ENCODE results near the gene ADAMTS19.
"Not testable (repeated sequence)": the region's sequence is repeated elsewhere in the genome, so short reads cannot be mapped to it uniquely, and the experiment has no call there.

ADAMTS19 gene, protein sequence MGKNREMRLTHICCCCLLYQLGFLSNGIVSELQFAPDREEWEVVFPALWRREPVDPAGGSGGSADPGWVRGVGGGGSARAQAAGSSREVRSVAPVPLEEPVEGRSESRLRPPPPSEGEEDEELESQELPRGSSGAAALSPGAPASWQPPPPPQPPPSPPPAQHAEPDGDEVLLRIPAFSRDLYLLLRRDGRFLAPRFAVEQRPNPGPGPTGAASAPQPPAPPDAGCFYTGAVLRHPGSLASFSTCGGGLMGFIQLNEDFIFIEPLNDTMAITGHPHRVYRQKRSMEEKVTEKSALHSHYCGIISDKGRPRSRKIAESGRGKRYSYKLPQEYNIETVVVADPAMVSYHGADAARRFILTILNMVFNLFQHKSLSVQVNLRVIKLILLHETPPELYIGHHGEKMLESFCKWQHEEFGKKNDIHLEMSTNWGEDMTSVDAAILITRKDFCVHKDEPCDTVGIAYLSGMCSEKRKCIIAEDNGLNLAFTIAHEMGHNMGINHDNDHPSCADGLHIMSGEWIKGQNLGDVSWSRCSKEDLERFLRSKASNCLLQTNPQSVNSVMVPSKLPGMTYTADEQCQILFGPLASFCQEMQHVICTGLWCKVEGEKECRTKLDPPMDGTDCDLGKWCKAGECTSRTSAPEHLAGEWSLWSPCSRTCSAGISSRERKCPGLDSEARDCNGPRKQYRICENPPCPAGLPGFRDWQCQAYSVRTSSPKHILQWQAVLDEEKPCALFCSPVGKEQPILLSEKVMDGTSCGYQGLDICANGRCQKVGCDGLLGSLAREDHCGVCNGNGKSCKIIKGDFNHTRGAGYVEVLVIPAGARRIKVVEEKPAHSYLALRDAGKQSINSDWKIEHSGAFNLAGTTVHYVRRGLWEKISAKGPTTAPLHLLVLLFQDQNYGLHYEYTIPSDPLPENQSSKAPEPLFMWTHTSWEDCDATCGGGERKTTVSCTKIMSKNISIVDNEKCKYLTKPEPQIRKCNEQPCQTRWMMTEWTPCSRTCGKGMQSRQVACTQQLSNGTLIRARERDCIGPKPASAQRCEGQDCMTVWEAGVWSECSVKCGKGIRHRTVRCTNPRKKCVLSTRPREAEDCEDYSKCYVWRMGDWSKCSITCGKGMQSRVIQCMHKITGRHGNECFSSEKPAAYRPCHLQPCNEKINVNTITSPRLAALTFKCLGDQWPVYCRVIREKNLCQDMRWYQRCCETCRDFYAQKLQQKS

DNA sequence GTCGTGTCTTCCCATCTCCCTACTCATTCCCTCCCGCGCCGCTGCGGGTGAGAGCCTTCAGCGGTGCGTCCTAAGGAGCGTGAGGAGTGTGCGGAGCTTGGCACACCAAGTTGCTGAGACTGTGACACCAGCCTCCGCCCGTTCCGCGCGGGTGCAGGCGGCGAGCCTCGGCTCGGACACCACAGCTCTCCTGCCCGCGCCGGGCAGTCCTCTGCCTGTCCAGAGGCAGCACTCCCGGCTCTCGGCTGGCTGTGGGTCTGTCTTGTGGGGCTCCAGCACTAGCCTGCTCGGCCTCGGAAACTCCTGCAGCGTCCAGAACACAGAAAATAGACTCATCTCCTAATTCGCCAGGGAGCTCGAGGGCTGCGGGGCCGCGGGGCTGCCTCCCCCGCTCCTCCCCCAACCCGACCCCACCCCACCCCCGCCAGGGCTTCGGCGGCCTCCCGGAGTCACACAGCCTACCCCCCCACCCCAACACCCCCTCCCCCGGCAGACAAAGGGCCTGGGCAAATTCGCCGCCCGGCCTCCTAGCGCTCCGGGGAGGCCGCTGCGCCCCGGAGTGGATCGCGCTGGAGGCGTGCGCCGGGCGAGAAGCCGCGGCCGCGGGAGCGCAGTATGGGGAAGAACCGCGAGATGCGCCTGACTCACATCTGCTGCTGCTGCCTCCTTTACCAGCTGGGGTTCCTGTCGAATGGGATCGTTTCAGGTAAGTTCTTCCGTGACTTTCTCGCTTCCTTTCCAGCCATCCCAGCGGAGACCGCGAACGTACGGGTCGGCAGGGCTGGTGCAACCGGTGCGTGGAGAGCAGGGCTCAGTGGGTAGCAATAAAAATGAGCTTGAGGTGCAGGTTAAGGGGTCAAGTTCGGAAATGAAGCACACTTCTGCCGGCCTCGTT lies at the start of gene ADAMTS19:
ADAMTS19 (plus strand) TSS at position 522 of the 895 bp plus-strand sequence; CDS start at position 616, 94 bp downstream.
- no peak for DNase-seq

DNA sequence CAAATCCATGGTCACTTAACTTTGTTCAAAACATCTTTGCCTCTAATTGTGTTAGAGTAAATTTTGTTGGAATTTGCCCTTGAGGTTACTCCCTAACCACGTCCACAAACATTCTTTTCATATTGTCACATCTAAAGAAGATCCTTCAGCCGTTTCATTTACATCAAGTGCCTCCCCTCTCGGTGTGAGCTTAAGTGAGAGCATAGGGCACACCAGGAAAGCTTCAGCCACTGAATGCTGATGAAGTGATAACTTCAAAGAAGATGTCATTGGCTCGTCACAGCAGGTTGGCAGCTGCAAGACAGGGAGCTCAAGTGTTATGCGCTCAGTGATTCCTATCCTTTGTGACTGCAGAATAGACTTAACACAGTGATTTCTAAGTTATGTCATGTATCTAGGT lies 49.6 kb upstream of the ADAMTS19 start:
- DNase-seq = no peak

DNA sequence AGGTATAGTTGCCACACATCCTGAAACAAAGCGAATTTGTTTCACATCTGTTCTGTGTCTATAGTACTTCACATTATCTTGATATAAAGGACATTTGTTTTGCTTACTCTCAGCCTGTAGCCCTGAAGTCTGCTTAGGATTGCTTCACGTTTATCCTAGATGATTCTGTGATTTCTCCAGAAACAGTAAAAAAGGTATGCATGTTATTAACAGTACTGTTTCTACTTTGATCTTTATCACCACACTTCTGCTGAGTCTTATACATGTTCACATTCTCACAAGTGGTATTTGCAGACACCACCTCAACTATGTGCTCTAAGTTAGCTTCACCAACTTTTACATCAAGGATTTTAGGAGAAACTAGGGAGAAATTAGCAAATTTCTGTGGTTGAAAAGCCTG lies 47.4 kb upstream of the ADAMTS19 start:
- no peak for DNase-seq

DNA sequence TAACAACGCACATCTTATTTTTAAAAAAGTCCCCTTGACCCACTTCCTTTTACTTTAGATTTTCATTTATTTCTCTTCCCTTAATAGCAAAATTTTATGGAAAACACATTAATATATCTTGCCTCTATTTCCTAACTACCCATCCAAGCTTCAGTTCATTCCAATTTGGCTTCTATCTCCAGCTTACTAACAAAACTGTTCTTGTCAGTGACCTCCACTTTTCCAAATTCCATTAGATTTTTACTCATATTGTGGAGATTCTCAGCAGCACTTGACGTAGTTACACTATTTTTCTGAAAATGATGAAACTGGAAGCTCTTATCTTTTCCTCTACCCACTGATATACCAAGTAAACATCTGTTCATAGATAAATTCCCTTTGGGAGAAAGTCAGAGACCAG lies 46.5 kb upstream of the ADAMTS19 start:
- no peak for DNase-seq

DNA sequence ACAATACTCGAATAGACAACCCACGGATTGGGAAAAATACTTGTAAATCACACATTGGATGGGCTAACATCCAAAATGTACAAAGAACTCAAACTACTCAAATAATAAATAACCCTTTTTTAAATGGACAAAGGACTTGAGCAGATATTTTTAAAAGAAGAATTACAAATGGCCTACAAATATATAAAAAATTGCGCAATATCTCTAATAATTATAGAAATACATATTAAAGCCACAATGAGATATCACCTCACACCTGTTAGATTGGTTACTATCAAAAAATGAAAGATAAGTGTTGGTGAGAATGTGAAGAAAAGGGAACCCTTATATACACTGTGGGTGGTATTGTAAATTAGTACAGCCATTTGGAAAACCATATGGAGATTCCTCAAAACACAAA lies 40.8 kb upstream of the ADAMTS19 start:
- DNase-seq = no peak

DNA sequence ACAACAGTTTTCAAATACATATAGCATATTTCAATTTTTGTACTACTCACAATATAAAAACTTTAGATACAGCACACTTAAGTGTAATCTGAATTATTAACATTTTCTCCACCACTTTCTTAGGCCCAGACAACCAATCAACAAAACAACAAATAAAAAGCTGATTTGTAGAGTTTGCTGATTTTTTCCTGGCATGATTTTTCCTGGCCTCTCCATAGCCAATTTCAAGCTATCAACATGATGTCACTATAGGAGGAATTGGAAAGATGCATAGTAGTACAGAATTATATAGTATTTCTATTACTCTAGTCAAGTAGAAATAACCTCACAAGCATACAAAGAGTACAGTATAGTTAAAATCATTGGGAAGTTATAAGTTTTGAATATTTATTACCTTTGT lies 35.1 kb upstream of the ADAMTS19 start:
- DNase-seq = no peak

DNA sequence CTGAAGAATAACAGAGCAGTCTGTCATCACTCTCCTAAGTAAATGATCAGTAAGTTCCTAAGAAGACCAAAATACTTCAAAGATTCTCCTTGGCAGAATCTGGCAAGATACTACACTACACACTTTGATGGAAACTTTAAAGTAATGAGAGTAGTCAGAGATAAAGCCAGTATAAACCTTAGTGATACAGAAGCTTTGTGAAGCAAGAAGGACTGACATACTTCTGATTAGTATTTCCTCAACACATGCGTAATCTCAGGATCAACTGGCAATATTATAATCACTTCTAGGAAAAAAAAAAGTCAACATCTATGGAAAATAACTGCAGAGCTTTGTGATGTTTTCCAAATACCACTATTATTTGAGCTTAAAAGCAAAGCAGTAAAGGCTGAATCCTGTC lies 34.0 kb upstream of the ADAMTS19 start:
- DNase-seq = no peak

DNA sequence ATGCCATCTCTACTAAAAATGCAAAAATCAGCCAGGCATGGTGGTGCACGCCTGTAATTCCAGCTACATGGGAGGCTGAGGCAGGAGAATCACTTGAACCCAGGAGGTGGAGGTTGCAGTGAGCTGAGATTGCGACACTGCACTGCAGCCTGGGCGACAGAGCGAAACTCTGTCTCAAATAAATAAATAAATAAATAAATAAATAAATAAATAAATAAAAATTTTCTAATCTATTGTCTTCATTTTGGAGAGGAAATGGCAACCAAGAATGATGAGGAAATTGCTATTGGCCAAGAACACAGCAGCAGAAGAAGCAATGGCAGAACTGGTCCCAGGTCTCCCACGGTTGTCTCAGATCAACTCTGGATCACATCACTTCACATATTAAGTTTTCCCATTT lies 31.5 kb upstream of the ADAMTS19 start:
- not testable (repeated sequence) for DNase-seq

DNA sequence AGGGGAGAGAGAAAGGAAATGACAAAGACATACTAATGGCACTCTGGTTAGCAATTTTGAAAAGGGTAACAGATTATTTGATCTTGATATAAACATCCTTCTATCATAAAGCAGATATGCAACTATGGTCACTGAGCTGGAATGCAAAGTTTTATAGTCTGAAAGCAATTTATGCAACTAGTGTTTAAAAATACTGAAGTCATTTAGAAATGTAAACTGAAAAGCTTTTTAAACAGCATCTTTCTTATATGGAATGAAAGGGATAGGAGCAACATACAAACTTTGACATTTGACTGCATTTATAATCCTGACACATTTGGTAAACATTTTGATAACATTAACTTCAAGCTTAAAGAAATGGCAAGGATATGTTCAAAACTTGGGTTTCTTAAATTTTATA lies 28.7 kb upstream of the ADAMTS19 start:
- no peak for DNase-seq

DNA sequence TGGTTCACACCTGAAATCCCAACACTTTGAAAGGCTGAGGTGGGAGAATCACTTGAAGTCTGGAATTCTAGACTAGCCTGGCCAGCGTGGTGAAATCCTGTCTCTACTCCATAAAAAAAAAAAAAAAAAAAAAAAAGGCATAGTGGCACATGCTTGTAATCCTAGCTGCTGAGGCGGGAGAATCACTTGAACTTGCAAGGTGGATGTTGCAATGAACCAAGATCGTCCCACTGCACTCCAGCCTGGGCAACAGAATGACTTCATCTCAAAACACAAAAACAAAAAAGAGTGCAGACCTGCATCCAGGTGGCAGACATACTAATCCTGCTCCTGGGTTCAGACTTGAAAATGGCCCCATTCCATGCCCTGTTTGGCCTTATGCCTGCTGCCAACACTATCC lies 21.8 kb upstream of the ADAMTS19 start:
- DNase-seq = no peak

DNA sequence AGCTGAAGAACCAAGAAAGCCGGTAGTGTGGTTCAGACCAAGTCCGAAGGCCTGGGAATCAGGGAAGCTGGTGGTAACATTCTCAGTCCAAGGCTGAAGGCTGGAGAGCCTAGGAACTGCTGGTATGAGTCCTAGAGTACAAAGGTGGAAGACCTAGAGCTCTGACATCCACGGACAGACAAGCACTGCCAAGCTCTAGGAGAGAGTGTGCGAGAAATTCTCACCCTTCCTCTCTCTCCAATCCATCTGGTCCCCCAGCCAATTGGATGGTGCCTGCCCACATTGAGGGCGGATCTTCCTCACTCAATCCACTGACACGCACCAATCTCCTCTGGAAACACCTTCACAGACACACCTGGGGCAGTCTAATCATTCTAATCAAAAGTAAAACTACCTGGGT lies 19.7 kb upstream of the ADAMTS19 start:
- DNase-seq = no peak

DNA sequence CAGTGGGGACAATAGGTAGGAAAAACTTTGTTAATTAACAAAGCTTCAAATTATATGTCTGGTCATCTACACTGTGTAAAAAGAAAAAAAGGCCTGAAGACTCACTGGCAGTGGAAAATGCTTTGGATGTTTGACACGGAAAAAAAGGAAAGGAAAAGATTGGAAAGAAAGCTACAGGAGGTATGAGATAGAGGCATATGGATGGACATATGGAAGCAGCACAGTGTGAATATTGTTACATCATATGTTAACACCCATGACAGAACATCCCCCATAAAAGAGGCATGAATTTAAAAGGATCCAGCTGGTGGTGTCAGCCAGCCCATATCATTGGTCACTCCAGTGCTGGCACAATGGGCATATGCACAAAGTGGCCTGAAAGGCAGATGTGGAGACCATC lies 19.0 kb upstream of the ADAMTS19 start:
- no peak for DNase-seq

DNA sequence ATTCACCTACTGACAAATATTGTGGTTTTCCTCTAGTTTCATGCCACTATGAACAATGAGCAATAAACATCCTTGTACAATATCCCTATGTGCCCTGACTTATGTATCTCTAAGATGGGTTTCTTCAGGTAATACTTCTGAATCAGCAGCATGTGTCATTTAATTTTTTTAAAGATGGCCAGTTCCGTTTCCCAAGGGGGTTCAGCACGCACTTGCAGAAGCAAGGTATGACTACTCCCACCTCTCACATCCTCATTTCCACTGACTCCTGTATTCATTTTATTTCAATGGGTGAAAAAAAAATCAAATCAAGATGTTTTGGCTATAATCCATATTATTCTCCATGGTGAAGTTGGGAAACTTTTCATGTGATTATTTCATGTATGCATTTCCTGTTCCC lies 14.7 kb upstream of the ADAMTS19 start:
- DNase-seq = no peak

DNA sequence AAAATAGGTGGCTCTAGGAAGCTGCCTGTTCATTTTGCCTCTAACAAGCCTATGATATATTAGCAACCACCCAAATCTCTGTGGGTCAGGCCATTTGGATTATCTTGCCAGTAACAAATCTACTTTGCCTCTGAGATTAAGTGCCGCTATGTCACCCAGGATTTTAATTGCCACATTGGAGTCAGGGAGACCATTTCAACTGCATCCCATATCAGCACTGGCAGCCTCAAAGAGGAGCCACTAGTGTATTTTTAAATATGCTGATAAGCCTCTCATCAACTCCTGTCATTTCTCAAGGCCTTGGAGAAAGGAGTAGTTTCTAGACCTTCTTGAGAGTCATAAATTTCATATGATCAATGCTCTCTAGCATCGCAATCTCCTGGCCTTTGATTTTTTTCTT lies 12.1 kb upstream of the ADAMTS19 start:
- no peak for DNase-seq

DNA sequence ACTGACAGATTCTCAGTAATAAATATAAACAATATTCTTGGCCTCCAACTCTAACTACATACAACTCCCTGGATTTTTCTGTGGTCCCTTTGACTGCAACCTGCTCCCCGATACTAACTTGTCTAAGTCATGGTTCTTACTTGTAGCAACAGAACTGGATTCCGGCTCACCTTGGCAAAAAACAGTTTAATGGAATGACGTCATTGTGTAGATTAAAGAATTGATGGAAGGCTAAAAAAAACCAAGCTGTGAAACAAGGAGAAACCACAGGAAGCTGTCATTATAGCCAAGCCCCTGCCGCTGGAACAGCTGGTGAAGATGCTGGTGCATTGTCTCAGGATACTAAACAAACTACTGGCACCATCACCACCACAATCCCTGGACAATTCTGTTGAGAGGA lies 11.4 kb upstream of the ADAMTS19 start:
- no peak for DNase-seq

DNA sequence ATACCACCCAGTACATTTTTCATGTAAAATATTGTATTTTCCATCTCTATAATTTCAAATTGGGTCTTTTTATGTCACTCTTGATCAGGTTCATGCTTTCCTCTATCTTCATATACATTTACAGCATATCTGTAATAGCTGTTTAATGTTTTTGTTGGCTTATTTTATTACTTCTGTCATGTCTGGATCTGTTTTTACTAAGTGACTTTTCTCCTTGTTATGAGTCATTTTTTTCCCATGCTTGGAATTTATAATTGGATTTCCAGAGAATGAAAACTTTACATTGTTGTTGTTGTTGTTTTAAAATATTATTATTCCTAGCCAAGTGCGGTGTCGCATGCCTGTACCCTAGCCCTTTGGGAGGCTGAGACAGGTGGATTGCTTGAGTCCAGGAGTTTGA lies 5.6 kb upstream of the ADAMTS19 start:
- no peak for DNase-seq

DNA sequence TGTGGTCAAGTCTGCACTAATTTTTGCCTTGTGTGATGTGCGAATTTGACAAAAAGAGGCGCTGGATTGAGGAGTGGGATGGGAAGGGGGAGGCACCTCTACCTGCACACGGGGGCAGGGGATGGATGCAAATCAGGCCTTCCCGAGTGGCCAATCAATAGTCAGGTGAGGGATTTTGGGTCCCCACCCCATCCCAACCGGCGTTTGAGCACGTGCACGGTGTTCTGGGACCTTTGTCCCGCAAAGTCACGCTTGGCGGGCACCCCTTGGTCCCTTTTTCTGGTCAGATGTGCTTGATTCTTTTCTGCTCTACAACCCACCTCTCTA lies 685 bp upstream of the ADAMTS19 start:
- no peak for DNase-seq

DNA sequence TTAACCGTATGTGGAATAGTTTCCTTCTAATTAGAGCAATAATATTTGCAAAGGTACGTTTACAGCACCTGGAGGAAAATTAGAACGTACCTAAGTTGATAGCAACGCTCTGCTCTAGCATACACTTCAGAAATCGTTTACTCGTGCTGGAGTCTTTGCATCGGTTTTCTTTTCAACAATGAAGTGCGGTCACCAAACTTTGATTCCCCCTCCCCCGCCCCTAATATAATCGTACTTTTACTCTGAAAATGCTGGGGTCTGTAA lies 506 bp downstream of the ADAMTS19 start:
- no peak for DNase-seq

DNA sequence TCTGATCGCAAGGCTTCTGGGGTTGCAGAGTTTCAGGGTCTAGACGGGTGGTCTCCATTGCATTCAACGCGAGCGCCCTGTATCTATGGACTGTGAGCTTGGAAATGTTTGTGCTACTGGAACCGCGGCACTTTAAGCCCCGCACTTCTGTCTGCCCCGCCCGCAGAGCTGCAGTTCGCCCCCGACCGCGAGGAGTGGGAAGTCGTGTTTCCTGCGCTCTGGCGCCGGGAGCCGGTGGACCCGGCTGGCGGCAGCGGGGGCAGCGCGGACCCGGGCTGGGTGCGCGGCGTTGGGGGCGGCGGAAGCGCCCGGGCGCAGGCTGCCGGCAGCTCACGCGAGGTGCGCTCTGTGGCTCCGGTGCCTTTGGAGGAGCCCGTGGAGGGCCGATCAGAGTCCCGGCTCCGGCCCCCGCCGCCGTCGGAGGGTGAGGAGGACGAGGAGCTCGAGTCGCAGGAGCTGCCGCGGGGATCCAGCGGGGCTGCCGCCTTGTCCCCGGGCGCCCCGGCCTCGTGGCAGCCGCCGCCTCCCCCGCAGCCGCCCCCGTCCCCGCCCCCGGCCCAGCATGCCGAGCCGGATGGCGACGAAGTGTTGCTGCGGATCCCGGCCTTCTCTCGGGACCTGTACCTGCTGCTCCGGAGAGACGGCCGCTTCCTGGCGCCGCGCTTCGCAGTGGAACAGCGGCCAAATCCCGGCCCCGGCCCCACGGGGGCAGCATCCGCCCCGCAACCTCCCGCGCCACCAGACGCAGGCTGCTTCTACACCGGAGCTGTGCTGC lies 1.0 kb downstream of the ADAMTS19 start:
- DNase-seq = no peak

DNA sequence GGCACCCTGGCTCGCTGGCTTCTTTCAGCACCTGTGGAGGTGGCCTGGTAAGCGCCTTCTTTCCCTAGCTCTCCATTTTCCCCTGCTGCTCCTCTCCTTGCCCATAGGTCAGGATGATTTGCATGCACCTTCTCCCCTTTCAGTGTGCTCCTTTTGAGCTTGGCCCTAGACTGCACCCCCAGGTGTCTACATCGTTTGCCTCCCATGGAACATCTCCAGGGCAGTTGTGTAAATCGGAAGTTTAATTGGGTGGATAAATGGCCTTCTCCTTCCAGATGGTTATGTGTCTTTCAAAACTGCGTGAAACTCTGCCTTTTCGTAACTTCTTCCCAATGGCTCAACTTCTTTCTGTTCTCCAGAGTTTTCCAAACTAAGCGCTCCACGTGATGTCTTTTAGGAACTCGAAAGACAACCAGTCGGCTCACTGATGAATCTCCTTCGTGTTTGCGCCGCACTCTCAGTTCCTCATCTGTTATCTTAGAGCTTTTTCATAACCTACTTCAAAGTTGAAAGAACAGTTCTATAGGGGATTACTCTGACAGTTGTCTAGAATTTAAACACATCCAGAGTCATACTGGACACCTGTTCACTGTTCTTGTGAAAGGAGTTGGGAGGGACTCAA lies 1.7 kb downstream of the ADAMTS19 start:
- DNase-seq = no peak

DNA sequence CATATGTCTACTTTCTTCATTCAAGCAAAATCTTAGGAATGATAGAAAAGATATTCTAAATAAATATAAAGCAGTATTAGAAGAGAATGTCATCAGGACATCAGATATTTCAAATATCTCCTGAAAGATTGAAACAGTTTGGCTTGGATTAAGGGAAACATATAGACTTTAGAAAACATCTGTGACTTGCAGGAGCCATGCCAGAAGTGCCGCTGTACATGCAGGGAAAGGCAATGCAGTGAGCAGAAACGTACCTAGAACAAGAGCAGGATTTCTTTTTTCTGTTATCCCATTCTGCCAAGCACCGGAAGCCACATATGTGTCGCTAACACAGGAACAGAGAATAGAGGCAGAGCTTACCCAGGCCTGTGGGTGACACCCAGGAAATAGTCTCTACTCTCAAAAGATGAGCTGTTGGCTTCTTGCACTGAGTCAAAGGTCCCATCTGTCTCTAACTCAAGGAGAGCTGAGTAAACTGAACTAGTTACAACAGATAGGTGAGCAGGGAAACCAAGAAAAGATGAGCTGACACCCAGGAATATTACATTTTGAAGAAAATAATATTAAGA lies 5.8 kb downstream of the ADAMTS19 start:
- no peak for DNase-seq

Data from CD4-positive, alpha-beta T cell treated with Interleukin-21 for 1 hour (primary cell).